NB4 (cell line): Measurements from ENCODE around the gene ZNFX1.
A peak's percentile ranks its signal among the peaks of the same experiment; 100 is the strongest.
"Not testable (repeated sequence)": the region's sequence is repeated elsewhere in the genome, so short reads cannot be mapped to it uniquely, and the experiment has no call there.

Experiments
- DNase-seq: peaks from one replicate; pipeline ENCODE4 v3.0.0; 2010; ENCODE audit warnings: low read depth
- H3K4me3 ChIP-seq: one replicate; pipeline ENCODE4 v1.5.1; 2011; ENCODE audit warnings: mild to moderate bottlenecking, low read depth, low read length, moderate library complexity
- MAX ChIP-seq: IDR thresholded peaks from 2 replicates; pipeline ENCODE4 v1.6.1; 2011; ENCODE audit warnings: low read depth, low read length
- MYC ChIP-seq: IDR thresholded peaks from 2 replicates; pipeline ENCODE4 v1.6.1; 2011; ENCODE audit warnings: low read depth, low read length
- POLR2A ChIP-seq: IDR thresholded peaks from 2 replicates; pipeline ENCODE4 v1.6.1; 2011; ENCODE audit warnings: mild to moderate bottlenecking; ENCODE audit not compliant: insufficient read length; ENCODE audit errors: extremely low read depth
- TF ChIP-seq, protein P1 (sequence below): IDR thresholded peaks from one replicate; pipeline ENCODE4 v1.5.1; 2012; ENCODE audit warnings: low read depth, low read length

The ZNFX1 gene

DNA sequence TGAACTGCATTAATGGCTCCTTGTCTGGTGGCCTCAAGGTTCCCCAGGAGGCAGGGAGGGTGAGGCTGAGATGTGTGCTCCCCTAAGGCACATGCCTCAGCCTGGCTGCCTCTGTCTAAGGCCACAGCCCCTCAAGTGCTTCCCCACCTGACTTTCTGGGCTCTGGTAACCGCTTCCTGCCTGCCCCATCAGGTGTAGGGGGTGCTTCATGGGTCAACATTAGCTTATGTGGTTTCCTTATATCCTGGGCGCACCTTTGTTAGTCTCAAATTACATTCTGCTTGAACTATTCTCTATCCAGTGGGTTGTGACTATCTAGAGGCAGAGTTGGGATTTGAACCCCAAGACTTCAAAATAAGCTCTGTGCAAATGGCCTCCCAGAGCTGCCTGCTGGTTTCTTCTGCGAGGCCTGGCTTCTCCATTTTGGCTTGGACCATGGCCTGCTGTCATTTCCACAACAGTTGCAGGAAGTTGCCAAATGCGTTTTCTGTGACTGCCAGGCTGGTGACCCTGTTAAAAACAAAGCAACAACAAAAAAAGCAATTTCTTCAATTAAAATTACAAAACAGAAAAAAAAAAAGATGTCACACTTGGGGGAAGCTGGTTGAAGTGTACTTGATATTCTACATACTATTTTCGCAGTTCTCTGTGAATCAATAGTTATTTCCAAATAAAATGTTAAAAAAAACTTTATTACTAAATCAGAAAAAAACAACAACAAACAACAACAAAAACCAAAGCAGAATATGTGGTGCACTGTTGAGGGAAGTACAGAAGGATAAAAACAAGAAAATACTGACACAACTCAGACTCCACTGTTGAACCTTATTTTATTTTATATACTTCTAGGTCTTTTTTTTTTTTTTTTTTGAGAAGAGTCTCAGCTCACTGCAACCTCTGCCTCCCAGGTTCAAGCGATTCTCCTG lies 20.0 kb upstream of the ZNFX1 start:
- H3K4me3 ChIP-seq = no peak overlapping the region
- DNase-seq = peak; percentile 79
- TF ChIP-seq MAX = no peak
- peak; percentile 37; the same call in 1 of the 2 replicates for TF ChIP-seq MYC

GRCh38 chr20:49294002-49294654 lies 16.3 kb upstream of the ZNFX1 start:
- not testable (repeated sequence) for DNase-seq, H3K4me3 ChIP-seq

DNA sequence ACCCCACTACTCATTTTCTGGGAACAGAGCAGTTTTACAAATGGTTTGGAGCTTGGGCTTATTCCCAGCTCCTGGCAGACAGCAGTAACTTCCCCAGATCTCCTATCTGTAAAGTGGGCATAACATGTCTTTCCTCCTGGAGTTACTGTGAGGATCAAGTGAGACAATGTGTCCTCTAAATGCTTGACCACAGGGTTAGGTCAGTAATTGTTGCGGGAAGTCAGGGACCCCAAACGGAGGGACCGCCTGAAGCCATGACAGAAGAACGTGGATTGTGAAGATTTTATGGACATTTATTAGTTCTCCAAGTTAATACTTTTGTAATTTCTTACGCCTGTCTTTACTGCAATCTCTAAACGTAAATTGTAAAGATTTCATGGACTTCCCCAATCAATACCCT lies 15.3 kb upstream of the ZNFX1 start:
- TF ChIP-seq, protein P1, sequence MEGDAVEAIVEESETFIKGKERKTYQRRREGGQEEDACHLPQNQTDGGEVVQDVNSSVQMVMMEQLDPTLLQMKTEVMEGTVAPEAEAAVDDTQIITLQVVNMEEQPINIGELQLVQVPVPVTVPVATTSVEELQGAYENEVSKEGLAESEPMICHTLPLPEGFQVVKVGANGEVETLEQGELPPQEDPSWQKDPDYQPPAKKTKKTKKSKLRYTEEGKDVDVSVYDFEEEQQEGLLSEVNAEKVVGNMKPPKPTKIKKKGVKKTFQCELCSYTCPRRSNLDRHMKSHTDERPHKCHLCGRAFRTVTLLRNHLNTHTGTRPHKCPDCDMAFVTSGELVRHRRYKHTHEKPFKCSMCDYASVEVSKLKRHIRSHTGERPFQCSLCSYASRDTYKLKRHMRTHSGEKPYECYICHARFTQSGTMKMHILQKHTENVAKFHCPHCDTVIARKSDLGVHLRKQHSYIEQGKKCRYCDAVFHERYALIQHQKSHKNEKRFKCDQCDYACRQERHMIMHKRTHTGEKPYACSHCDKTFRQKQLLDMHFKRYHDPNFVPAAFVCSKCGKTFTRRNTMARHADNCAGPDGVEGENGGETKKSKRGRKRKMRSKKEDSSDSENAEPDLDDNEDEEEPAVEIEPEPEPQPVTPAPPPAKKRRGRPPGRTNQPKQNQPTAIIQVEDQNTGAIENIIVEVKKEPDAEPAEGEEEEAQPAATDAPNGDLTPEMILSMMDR = no peak
- TF ChIP-seq POLR2A (no peak), MAX (no peak), MYC (no peak)
- no peak overlapping the region for H3K4me3 ChIP-seq
- no peak for DNase-seq

DNA sequence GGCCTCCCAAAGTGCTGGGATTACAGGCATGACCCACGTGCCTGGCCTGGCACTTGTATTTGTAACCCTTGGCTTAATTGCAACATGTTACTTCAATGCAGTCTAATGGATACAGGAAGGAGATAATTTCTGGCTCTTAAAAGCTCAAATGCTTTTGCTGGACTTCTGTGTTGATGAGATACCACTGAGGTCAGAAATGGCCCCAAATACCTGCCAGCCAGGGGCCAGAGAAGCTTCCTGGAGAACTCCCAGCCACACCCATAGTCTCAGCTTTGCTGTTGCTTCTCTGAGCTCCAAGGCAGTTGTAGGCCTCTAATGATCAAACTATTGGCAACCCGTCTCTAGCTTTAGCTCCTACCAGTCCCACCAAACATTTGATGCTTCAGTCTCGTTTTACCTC lies 14.2 kb upstream of the ZNFX1 start:
- no peak for DNase-seq

DNA sequence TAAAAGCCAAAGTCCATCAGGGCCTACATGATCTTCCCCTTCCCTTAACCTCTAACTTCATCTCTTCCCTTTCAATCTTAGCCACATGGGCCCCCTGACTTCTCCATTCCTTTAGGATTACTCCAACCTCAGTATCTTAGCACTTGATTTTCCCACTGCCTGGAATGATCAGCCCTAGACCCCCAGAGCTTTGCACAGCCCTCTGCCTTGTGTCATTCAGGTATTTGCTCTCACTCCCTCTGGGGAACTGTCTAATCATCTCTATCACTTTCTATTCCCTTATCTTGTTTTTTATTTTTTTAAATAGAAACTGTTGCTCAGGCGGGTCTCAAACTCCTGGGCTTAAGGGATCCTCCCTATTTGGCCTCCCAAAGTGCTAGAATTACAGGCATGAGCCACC lies 13.3 kb upstream of the ZNFX1 start:
- no peak for DNase-seq
- H3K4me3 ChIP-seq = no peak overlapping the region
- TF ChIP-seq POLR2A (peak; percentile 9), MYC (no peak)

More for the DNA sequence above, 14.2 kb upstream of the ZNFX1 start:
- TF ChIP-seq MYC (no peak), MAX (no peak), POLR2A (no peak)
- TF ChIP-seq, protein P1 = no peak
- H3K4me3 ChIP-seq = no peak overlapping the region

- TF ChIP-seq POLR2A = peak; percentile 16
- no peak for TF ChIP-seq MAX
- H3K4me3 ChIP-seq = no peak overlapping the region
- DNase-seq = no peak
Measured at GRCh38 chr20:49290608-49291191, 12.8 kb upstream of the ZNFX1 start.

GRCh38 chr20:49288784-49289696 lies 11.2 kb upstream of the ZNFX1 start:
- no peak for DNase-seq
- TF ChIP-seq POLR2A (peak; percentile 11), MAX (no peak), MYC (no peak)
- TF ChIP-seq, protein P1 = no peak
- no peak overlapping the region for H3K4me3 ChIP-seq
